NCI-H69 (cell line): ENCODE data around the gene REXO1.

Experiments
- DNase-seq: peaks from one replicate; lab custom pipeline; 2025; lab: John Stamatoyannopoulos, UW

The REXO1 gene

GRCh38 chr19:1830568-1830967 is 17.7 kb downstream of the REXO1 start:
- no peak for DNase-seq

- no peak for DNase-seq
Measured at GRCh38 chr19:1829958-1830357, 18.3 kb downstream of the REXO1 start.

GRCh38 chr19:1828279-1829238 is 19.7 kb downstream of the REXO1 start:
- DNase-seq = no peak

- DNase-seq = no peak
Measured at GRCh38 chr19:1827566-1828278, 20.6 kb downstream of the REXO1 start.

DNA sequence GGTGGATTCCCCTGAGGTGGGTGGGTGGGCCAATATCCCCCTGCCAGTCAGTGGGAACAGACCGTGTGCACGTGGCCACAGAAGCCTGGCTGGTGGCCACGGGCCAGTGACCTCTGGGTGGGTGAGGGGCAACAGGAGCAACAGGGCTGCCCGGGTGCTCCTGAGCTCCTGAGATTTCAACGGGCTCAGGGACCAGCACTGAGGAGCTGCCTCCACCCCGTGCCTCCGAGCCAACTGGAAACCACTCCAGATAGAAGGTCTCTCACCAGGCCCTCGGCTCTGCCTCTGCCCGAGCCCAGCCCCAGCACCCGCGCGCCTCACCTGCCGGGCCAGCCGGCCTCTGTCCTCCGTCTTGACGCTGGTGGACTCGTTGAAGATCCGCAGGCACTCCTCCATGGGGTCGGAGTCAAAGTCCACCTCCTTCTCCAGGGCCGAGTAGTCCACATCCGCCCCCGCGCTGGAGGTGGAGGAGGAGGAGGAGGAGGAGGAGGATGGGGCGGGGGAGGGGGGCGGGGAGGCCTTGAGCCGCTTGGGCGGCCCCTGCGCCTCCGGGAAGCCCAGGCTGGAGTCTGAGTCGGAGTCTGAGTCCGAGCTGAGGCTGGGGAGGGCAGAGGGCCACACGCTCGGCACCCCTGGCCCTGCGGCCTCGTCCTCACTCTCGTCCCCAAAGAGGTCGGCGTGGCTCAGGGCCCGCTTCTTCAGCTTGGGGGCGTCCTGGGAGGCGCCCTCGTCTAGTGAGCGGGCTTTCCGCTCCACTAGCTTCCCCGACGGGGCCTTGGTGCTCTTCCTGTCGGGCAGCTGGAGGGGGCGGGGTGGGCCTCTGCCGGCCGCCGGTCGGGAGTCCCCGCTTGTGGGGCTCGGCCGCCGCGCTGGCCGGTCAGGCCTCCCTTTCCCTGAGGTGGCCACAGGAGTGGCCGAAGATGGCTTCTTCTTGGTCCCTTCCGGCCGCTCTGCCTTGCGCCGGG is 21.4 kb downstream of the REXO1 start:
- DNase-seq = no peak

DNA sequence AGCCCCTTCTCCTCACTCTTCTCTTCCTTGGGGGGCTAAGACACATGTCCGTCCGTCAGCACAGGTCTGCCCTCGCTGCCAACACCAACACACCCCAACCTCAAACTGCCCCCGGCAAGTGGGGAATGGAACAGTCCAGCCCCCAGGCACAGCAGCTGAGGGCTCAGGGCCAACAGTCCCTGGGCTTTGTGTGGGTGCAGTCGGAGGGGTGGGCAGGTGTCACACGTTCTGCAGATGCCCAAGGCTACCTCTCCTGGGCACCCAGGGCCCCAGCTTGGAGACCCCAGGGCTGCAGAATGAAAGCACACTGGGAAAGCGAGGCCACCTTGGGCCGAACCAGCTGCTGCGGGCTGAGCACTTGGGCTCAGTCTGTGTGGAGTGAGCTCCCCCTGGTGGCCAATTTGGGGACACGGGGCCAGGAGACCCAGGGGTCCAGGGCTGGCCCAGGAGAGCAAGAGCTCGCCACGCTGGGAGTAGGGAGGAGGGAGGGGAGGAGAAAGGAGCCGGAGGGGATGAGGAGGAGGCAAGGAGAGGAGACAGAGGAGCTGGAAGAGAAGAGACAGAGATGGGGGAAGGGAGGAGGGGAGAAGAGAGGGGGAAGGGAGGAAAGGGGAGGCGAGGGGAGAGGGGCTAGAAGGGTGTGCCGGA is 22.2 kb downstream of the REXO1 start:
- peak; percentile 74 for DNase-seq

DNA sequence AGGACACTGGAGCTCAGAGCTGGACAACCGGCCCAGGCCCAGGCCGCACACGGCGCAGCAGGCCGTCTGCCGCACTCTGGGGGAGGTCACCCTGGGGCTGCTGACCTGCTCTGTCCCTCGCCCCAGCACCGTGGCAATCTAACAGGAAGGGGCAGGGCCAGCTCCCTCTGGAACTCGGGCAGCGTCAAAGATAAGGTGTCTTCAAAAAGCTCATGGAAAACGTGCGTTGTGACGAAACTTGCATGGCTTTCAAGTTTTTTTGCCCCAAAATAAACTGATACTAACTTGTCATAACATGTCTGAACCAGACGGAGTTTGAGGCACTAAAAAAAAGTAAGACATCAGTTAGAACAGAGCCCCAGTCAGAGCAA is 24.0 kb downstream of the REXO1 start:
- DNase-seq = no peak

DNA sequence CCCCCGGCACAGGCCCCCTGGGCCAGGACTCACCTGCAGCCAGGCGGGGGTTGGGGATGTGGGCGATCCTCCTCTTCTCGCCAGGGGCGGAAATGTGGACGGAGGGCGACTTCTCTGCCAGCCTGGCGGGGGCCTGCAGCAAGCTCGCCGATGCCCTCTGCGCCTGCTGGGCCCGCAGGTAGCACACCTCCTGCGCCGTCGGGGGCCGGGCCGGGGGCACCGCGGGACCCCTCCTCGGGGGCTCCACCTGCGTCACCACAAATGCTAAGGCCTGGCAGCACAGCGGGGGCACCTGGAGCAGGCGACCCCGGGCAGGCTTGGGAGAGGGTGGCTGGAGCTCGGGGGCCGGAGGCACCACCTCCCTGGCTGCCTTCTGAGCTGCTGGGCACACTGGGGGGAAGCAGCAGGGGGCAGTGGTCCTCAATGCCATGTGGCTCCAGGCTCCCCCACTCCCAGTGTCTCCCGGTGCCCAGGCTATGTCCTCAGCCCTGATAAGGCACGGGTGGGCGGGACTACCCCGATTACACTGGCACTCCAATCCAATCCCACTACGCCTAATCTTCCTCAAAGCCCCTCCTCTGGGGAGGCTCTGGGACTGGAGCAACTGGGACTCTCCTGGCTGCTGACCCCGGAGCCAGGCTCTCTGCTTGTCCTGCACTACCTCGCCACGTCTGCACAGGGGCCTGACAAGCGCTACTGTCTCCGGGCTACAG is 24.6 kb downstream of the REXO1 start:
- no peak for DNase-seq

GRCh38 chr19:1823020-1823419 is 25.3 kb downstream of the REXO1 start:
- no peak for DNase-seq

- no peak for DNase-seq
Measured at GRCh38 chr19:1822210-1822609, 26.1 kb downstream of the REXO1 start.

DNA sequence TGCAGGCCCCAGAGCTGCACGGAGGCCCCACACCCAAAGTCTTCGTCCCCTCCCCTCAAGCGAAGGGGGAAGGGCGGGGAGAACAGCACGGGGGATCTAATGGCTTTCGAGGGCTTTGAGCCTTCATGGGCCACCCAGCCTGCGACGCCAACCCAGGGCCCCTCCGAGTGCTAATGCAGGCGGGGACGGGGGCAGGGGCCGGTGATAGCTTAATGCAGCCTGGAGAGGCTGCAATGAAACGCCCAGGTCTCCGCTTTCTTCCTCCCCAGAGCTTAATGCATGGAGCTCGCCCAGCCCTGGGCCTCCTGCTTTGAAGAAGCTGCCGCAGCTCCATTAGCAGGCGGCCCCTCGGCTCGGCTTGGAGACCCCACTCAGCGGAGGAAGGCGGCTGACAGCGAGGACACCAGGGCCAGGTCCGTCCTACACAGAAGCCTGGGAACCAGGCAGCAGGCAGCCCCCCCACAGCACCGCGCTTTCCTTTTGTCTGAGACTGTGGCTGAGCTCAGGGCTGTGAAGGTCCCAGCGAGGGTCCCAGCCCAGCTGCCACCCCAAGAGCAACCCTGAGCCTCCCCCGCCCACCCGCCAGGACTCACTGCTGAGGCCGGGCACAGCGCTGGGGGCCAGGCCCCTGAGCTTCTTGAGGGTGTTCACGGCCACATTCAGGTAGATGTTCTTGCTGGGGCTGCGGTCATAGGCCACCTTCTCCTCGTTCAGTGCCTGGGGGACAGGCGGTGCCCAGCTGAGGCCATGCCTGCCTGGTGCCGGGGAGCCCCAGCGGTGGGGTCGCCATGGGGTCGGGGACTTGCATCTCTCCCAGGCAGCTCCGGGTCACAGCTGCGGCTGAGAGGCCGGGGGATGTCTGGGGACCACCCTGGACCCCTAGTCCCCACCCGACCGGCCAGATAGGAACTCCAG is 28.7 kb downstream of the REXO1 start:
- DNase-seq = no peak

DNA sequence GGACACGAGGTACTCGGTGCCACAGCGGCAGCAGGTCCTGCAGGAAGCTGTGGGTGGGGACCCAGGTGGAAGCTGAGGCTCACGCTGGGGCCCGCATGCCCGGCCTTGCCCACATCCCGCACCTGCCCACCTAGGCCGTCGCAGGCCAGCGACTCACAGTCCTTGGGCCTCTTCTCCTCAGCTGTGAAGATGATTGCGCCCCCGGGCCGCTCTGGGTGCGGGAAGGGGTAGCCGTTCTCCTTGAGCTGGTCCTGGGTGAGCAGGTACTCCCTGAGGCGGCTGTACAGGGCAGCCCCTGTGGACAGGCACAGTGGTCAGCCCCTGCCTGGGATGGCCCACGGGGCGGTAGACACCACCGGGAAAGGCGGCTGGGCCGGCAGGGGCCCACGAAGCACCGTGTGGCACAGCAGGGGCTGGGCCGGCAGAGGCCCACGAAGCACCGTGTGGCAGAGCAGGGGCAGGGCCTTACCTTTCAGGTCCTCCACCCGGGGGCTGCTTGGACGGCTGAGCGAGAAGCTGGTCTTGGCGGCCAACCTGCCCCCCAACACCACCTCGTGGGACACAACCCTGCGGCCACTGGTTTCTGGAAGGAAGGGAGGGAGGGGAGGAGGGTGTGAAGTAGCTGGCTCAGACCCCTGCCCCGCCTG is 29.6 kb downstream of the REXO1 start:
- DNase-seq = no peak

DNA sequence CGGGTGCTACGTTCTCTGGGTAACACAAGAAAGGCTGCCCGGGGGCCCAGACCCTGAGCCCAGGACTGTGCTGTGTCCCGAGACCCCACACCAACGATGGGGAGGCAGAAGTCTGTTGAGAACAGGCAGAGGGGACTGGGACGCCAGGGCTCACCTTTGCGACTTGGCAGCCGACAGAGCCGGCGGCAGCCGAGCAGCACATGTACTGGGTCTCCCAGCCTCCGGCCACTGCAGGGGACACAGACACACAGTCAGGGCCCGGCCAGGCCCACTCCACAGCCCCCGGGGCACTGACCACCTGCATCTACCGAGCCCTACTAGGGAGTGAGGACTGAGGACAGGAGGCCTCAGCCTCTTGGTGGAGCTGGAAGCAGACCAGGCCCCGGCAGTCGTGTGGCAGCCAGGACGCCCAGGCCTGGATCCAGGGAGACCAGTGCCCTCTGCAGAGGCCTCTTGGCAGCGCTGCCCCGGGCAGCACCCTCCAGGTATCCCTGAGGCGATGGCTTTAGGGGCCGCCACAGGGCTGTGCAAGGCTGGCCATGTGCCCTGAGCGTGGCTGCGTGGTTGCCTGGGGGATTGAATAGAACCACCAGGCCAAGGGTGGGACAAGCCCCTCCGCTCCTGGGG is 30.6 kb downstream of the REXO1 start:
- no peak for DNase-seq

DNA sequence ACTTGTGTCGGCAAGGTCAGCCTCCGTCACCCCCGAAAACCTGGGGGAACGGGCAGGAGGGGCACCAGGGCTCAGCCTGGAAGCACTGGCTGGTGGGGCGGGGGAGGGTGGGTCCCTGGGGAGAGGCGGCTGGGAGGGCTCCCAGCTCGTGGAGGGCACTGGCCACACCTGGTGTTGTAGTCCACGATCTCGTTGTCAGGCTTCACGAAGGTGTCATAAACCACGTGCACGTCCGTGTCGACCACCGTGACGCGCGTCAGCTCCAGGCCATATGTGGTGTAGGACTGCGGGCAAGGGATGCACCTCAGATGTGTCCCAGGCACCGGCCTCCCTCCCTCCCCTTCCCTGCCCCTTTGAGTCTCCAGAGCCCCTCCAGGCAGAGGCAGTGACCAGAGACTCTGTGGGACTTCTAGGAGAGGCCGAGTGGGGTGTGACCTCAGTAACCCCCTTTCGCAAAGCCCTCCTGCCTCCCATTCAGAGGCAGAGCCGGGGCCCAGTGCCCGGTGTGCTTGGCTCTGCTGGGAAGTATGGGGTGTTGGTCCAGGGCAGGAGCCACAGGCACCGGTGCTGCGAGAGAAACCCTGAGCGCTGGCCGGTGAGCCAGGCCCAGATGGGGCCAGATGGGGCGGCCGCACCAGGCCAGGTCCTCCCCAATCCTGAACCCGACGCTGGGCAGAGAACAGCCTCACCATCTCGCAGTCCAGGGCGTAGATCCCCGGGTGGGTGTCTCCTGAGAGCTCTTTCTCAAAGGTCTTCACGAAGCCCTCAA is 31.6 kb downstream of the REXO1 start:
- DNase-seq = no peak

DNA sequence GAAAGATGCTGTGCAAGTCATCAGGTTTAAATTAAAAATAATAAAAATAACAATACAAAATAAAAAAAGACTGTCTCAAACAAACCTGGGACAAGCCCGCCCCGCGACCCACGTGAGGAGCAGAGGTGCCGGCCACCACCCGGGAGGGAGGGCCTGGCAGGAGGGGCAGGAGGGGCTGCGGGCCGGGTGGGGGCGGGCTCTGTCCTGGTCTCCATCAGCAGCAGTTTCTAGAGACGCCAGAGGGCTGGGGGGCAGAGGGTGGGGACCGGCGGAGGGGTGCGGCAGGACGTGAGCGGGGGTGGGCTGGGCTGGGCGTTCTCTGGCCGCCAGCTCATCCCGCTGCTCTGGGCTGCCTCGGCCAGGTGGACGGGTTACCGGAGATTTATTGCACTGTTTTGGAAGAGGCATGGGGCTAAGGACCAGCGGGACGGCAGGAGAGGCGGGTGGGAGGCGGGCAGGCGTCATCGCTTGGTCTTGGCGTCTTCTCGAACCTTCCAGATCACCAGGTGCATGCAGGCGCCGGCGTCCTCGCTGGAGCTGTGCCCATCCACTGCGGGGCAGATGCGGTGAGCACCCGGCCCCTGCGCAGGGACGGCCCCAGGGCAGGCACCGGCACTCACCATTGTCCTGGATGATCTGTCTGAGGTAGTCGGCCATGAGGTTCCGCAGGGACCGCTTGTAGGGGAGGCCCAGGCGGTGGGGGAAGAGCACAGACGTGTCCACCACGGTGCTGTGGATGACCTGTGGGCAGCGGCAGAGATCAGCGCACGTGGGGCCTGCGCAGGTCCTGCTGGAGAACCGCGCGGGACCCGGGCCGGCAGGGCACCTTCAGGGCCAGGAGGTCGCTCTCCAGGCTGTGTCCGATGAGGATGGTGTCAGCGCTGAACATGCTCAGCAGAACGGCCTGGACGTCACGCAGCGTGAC is 32.4 kb downstream of the REXO1 start:
- DNase-seq = no peak

DNA sequence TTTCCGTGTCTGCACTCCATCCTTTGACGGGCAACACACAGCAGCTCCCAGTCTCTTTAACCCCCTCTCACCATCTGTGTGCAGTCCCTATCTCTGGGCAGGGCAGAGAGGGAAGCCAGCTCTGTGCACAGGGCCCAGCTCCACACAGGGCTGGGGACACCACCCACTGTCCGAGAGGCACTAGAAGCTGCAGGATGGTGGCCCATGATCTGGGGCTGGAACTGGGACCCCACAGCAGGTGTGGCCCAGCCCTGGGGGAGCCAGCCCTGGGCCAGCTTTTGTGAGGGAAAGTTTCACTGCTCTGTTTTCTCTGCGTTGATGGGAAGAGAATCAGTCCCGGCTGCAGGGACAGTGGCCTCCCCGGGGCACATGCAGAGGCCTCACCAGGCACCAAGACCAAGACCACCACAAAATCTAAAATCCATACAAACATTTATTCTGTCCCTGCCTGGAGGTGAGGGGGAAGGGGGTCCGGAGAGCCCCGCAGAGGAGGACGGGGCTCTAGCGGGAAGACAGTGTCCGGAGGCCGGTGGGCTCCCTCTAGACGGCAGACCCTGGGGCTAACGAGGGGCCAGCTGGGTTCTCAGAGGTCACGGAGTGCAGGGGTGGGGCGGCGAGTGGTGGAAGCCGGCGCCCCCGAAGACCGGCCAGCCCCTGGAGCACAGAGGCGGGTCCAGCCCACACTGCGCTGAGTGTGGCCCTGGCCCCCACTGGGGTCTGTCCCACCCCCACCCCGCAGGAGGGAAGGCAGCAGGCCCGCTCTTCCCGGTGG is 33.3 kb downstream of the REXO1 start:
- DNase-seq = no peak
